OCI-LY1 (cell line): ENCODE data around the gene TMEM35B.

Experiments used
- H2AFZ ChIP-seq: fragments of 200-600 bp; sonication (generic), shearing (Covaris generic); 2 replicates; pipeline ENCODE4 v1.6.0; 2014; ENCODE audit warnings: antibody characterized with exemption, mild to moderate bottlenecking, low read length
- H3F3A ChIP-seq: fragments of 200-600 bp; sonication (generic), shearing (Covaris generic); 2 replicates; pipeline ENCODE4 v1.6.0; 2014; ENCODE audit warnings: mild to moderate bottlenecking, antibody characterized with exemption, low read length, moderate library complexity; ENCODE audit not compliant: insufficient read depth
- H3K27ac ChIP-seq: fragments of 200-600 bp; sonication (generic); 2 replicates; pipeline ENCODE4 v1.5.1; 2014; ENCODE audit warnings: low read length, mixed run types, mild to moderate bottlenecking, low read depth; ENCODE audit not compliant: poor library complexity, severe bottlenecking
- H3K27me3 ChIP-seq: fragments of 200-600 bp; sonication (generic); 2 replicates; pipeline ENCODE4 v1.6.0; 2014; ENCODE audit warnings: antibody characterized with exemption, mild to moderate bottlenecking, low read length, moderate library complexity; ENCODE audit not compliant: insufficient read depth
- H3K36me3 ChIP-seq: fragments of 200-600 bp; sonication (generic); 2 replicates; pipeline ENCODE4 v1.6.1; 2014; ENCODE audit warnings: mild to moderate bottlenecking, antibody characterized with exemption, low read length, moderate library complexity, mixed read lengths; ENCODE audit not compliant: insufficient read depth
- H3K4me1 ChIP-seq: fragments of 200-600 bp; sonication (generic); 2 replicates; pipeline ENCODE4 v1.5.1; 2014; ENCODE audit warnings: mild to moderate bottlenecking, low read length, moderate library complexity; ENCODE audit not compliant: insufficient read depth, severe bottlenecking
- H3K4me2 ChIP-seq: fragments of 200-600 bp; sonication (generic), shearing (Covaris generic); 2 replicates; pipeline ENCODE4 v1.6.1; 2014; ENCODE audit warnings: low read length
- H3K4me3 ChIP-seq: fragments of 200-600 bp; sonication (generic); 2 replicates; pipeline ENCODE4 v1.5.1; 2014; ENCODE audit warnings: low read length, low read depth, mild to moderate bottlenecking, mixed read lengths; ENCODE audit not compliant: poor library complexity, severe bottlenecking
- H3K79me2 ChIP-seq: fragments of 200-600 bp; shearing (Covaris generic); 2 replicates; pipeline ENCODE4 v1.6.1; 2016; ENCODE audit warnings: mixed run types, low read length, mixed read lengths; ENCODE audit not compliant: insufficient read depth
- H3K9ac ChIP-seq: fragments of 200-600 bp; sonication (generic), shearing (Covaris generic); 2 replicates; pipeline ENCODE4 v1.6.1; 2014; ENCODE audit warnings: mild to moderate bottlenecking, low read length, mixed read lengths
- H3K9me2 ChIP-seq: fragments of 200-600 bp; sonication (generic), shearing (Covaris generic); 2 replicates; pipeline ENCODE4 v1.6.1; 2014; ENCODE audit warnings: low read depth, mild to moderate bottlenecking, low read length, mixed read lengths
- H3K9me3 ChIP-seq: fragments of 200-600 bp; shearing (Covaris generic); 2 replicates; pipeline ENCODE4 v1.6.1; 2014; ENCODE audit warnings: low read length, mixed read lengths
- H4K20me1 ChIP-seq: fragments of 200-600 bp; sonication (generic), shearing (Covaris generic); 2 replicates; pipeline ENCODE4 v1.6.0; 2016; ENCODE audit warnings: mild to moderate bottlenecking, low read length; ENCODE audit not compliant: insufficient read depth
- EZH2 ChIP-seq: fragments of 200-600 bp; sonication (generic), shearing (Covaris generic); IDR thresholded peaks from 2 replicates; pipeline ENCODE4 v1.8.0; 2017; ENCODE audit warnings: borderline replicate concordance, mixed run types, mild to moderate bottlenecking, antibody characterized with exemption, low read length, moderate library complexity, mixed read lengths
- TF ChIP-seq, protein P1 (sequence below): fragments of 200-600 bp; sonication (generic), shearing (Covaris generic); IDR thresholded peaks from 2 replicates; pipeline ENCODE4 v1.5.1; 2017; ENCODE audit warnings: mild to moderate bottlenecking, antibody characterized with exemption, low read length, moderate library complexity, mixed read lengths

The TMEM35B gene

DNA sequence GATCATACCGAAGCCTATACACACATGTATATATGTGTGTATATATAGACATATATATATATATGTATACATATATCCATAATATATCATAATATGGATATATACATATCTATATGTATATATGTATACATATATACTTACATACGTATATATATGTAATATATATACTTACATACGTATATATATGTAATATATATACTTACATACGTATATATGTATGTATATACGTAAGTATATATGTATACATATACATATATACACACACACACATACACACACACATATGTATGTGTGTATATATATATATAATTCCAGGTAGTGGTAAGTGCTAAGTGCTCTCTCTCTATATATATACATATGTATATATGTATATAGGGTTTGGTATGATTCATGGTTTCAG is 9.7 kb upstream of the TMEM35B start:
- Histone ChIP-seq H2AFZ (no peak overlapping the region), H3K36me3 (no peaks in the 10 kb centered on the region; the same call in none of the 2 replicates), H3K9me2 (no peaks in the 10 kb centered on the region), H3K27me3 (no peaks in the 10 kb centered on the region), H3K4me3 (no peak overlapping the region), H3K4me2 (no peak overlapping the region), H4K20me1 (no peaks in the 10 kb centered on the region), H3K27ac (no peak overlapping the region), H3K4me1 (no peaks in the 10 kb centered on the region), H3K79me2 (no peaks in the 10 kb centered on the region), H3F3A (no peaks in the 10 kb centered on the region), H3K9me3 (no peaks in the 10 kb centered on the region), H3K9ac (no peak overlapping the region)
- no peak for TF ChIP-seq EZH2
- TF ChIP-seq, protein P1, sequence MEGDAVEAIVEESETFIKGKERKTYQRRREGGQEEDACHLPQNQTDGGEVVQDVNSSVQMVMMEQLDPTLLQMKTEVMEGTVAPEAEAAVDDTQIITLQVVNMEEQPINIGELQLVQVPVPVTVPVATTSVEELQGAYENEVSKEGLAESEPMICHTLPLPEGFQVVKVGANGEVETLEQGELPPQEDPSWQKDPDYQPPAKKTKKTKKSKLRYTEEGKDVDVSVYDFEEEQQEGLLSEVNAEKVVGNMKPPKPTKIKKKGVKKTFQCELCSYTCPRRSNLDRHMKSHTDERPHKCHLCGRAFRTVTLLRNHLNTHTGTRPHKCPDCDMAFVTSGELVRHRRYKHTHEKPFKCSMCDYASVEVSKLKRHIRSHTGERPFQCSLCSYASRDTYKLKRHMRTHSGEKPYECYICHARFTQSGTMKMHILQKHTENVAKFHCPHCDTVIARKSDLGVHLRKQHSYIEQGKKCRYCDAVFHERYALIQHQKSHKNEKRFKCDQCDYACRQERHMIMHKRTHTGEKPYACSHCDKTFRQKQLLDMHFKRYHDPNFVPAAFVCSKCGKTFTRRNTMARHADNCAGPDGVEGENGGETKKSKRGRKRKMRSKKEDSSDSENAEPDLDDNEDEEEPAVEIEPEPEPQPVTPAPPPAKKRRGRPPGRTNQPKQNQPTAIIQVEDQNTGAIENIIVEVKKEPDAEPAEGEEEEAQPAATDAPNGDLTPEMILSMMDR = no peak

DNA sequence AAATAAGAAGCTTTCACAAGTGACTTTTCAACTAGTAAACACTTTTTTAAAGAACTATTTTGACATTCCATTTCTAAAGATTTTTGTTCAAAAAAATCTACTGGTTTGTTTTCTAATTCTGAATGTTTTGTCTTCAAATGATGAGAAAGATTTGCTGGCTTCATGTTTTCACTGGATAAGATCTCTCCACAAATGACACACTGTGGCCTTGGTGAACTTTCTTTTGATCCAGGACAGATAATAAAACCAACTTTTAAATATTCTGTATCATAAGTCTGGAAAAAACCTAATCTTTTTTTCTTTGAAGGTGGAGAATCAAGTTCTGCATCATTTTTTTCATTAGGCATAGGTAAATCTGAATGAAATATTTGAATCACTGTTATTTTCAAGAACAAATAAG is 3.4 kb upstream of the TMEM35B start:
- Histone ChIP-seq H3K9me2 (no peaks in the 10 kb centered on the region), H3K9ac (no peak overlapping the region), H3K9me3 (no peaks in the 10 kb centered on the region), H4K20me1 (no peaks in the 10 kb centered on the region), H3K4me3 (no peak overlapping the region), H3F3A (no peaks in the 10 kb centered on the region), H3K4me2 (no peak overlapping the region), H2AFZ (no peak overlapping the region), H3K36me3 (peaks cover 4% of the 10 kb centered on the region), H3K27me3 (no peaks in the 10 kb centered on the region), H3K4me1 (peaks cover 20% of the 10 kb centered on the region), H3K27ac (no peak overlapping the region), H3K79me2 (no peaks in the 10 kb centered on the region)
- no peak for TF ChIP-seq EZH2
- TF ChIP-seq, protein P1 = no peak

DNA sequence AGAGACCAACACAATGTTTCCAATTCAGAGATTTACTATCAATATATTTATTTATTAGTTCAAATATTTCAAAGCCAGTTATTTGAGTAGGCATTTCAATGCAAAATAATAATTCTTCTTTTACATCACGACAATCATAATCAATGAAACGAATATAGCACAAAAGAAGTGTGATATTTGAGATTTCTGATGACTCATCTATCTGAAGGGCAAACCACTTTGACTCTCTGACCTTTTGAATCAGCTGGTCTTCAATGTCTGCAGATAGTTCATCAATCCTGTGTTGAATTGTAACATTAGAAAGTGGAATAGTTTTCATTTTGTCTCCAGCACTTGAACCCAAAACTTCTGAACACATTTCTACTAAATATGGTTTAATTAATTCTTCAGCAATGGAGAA is 3.0 kb upstream of the TMEM35B start:
- Histone ChIP-seq H2AFZ (no peak overlapping the region), H3K27me3 (no peaks in the 10 kb centered on the region), H3F3A (no peaks in the 10 kb centered on the region), H3K9me2 (no peaks in the 10 kb centered on the region), H3K27ac (no peak overlapping the region), H3K79me2 (no peaks in the 10 kb centered on the region), H3K4me3 (no peak overlapping the region), H3K4me2 (no peak overlapping the region), H4K20me1 (no peaks in the 10 kb centered on the region), H3K36me3 (peaks cover 4% of the 10 kb centered on the region), H3K9me3 (no peaks in the 10 kb centered on the region), H3K4me1 (peaks cover 25% of the 10 kb centered on the region), H3K9ac (no peak overlapping the region)
- TF ChIP-seq, protein P1 = no peak
- TF ChIP-seq EZH2 = no peak
